ENCODE measurements around the gene CFAP161. TPM values are rescaled to one million over a fixed set of nuclear protein-coding genes. Genes with fewer than 3 reads are reported as not detected.

Gene CFAP161
- total RNA-seq, 4 donors from 2014 or later, result 0.49 to 0.68 TPM; not detected in 2

DNA sequence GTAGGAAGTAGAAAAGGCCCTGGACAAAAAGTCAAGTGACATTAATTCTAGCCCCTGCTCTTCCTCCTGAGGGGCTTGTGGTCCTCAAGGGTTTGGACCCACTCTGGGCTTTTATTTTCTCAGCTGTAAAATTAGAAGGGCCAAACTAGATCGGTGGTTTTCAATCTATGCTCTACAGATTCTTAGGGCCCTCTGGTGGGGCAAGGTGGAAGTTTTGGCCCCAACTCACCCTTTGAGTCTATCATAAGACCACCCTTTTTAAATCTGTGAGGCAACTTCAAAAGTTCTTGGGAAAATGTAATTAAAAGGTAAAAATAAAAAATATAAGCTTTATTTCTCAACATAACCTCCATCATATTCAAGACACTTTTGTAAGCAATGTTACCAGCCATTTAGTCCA lies 25.6 kb upstream of the CFAP161 start:
- TF ChIP-seq, protein P1, sequence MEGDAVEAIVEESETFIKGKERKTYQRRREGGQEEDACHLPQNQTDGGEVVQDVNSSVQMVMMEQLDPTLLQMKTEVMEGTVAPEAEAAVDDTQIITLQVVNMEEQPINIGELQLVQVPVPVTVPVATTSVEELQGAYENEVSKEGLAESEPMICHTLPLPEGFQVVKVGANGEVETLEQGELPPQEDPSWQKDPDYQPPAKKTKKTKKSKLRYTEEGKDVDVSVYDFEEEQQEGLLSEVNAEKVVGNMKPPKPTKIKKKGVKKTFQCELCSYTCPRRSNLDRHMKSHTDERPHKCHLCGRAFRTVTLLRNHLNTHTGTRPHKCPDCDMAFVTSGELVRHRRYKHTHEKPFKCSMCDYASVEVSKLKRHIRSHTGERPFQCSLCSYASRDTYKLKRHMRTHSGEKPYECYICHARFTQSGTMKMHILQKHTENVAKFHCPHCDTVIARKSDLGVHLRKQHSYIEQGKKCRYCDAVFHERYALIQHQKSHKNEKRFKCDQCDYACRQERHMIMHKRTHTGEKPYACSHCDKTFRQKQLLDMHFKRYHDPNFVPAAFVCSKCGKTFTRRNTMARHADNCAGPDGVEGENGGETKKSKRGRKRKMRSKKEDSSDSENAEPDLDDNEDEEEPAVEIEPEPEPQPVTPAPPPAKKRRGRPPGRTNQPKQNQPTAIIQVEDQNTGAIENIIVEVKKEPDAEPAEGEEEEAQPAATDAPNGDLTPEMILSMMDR (IDR thresholded peaks at IDR 0.05; ENCODE audit: low read depth), result no peak

DNA sequence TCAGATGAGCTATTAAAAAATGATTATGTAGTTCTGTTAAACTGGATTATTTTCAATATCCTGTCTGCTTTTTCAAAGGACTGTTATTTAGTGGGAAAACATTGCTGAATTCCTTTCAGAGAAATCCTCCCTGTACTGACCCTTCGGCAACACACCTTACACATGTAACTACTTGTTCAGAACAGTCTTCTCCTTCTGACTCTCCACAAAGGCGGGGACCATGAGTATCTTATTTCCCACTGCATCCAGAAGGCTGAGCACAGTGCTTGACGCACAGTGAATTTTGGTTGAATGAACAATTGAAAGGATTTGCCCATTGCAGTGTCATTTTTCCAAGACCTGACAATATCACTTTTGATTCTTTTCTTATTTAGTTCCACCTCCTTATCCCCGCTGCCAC lies 23.1 kb upstream of the CFAP161 start:
- TF ChIP-seq, protein P1 (IDR thresholded peaks at IDR 0.05; ENCODE audit: low read depth), result no peak

DNA sequence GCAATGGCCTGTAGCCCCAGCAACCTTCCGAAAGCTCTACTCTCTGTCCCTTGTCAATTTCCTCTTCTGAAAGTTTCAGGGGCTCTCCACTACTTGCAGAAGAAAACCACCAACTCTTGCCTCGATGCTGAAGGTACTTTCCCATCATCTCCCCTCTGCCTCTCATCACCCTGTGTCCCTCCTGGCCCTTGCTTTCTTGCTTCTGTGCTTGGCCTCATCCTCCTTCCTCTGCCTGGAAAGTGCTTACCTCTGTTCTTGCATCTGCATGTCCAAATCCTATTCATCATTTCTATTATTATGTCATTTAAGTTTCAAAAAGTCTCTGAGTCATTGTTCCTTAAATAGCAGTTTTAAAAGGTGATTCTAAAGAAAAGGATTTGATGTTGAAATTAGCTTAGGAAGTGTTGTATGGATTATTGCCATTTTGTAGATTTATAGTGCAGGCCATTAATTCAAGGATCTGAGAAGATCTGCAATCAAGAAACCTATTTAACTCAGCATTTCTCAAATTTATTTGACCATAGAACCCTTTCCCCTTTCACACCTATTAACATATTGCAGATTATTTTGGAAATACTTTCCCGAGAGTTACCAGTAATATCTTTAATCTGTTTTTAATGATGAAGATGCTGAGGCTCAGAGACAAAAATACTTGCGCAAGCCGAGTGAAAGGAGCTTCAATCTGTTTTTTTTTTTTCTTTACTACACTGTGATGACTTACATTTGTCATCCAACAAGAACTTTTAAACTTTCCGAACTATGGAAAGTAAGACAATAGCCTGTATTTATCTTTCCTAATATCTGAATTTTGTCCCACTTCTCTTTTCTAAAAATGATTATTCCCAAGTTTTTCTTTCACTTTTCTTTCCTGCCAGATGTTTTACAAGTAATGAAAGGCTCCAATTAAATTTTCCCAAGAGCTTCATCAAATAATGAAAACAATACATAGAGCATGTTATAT lies 22.3 kb upstream of the CFAP161 start:
- TF ChIP-seq, protein P1 (IDR thresholded peaks at IDR 0.05; ENCODE audit: low read depth), result no peak

DNA sequence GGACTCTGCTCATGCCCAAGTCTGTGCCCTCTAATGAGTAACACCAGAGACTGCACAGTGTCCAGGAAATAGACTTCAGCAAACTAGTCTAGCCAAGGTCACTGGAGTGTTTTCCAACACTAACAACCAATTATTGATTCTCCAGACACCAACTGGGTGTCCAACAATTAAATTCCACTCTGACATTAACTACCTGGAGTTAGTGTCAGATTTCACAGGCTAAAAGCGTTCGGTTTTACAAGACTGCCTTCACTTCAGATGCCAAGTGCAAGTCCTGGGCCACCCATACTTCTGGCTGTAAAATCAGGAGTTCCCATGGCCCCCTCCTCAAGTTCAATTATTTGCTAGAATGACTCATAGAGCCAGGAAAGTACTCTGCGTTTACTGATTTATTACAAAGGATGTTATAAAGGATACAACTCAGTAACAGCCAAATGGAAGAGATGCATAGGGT lies 20.8 kb upstream of the CFAP161 start:
- TF ChIP-seq, protein P1 (IDR thresholded peaks at IDR 0.05; ENCODE audit: low read depth), result no peak

DNA sequence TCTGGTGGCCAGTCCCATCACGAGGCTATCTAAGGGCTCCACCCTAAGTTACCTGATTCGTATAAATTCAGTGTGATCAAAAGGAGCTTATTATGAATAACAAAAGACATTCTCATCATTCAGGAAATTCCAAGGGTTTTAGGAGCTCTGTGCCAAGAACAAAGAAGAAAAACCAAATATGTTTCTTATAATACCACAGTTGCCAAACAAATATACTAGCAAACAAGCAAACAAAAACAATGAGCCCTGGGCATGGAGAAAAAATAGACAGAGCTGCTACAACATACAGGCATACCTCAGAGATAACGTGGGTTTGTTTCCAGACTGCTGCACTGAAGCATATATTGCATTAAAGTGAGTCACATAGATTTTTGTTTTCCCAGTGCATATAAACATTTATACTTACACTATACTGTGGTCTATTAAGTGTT lies 20.2 kb upstream of the CFAP161 start:
- TF ChIP-seq, protein P1 (IDR thresholded peaks at IDR 0.05; ENCODE audit: low read depth), result no peak

DNA sequence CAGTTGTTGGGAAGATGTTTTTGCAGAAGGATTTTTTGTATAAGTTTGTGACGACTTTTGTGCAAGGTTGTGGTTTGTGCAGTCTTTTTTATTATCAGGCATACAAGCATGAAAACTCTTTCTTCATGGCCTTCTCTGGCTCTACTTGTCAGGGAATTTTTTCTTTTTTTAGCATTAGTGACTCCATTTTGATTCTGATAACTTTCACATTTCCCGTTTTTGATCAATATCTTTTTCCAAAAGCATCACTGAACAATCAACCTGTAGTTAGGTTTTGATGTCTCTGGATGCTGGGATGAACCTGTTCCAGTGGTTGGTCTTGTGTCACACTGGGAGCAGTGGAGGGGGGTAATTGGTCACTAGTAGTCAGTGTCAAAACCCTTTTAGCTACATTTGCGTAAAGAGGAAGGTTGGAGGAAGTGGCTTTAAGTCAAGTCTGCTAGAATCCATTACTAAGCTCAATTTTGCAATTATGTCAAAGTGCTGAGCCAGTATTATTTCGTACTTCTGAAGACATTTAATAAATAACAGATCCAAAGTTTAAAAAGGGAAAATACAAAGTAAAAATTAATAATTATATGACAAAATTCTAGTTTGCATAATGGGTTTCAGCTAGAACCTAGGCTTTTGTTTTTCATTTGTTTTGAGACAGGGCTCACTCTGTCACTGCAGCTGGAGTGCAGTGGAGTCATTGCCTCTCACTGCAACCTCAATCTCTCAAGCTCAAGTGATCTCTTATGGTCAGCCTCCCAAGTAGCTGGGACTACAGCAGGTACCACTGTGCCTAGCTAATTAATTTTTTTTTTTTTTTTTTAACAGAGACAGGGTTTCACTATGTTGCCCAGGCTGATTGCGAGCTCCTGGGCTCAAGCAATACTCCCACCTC lies 18.8 kb upstream of the CFAP161 start:
- TF ChIP-seq, protein P1 (IDR thresholded peaks at IDR 0.05; ENCODE audit: low read depth), result no peak

DNA sequence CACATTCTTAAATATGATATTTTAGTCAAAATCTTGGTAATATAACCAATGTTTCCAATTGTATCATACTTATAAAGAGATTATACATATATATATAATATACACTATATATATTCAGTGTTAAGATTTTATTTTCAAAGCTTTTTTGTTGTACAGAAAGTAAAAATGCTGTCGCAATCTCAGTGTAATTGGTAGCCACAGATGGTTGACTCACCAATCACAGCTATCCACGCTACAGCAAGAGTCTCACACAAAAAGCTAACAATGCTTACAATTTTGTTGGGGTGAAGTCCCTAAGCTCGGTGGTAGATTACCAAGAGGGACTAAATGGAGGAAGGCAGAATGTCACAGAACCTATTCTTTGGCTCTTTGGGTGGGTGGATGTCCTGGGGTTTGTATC lies 16.9 kb upstream of the CFAP161 start:
- TF ChIP-seq, protein P1 (IDR thresholded peaks at IDR 0.05; ENCODE audit: low read depth), result no peak
